ENCODE measurements around the gene THSD7A.

Gene THSD7A

DNA sequence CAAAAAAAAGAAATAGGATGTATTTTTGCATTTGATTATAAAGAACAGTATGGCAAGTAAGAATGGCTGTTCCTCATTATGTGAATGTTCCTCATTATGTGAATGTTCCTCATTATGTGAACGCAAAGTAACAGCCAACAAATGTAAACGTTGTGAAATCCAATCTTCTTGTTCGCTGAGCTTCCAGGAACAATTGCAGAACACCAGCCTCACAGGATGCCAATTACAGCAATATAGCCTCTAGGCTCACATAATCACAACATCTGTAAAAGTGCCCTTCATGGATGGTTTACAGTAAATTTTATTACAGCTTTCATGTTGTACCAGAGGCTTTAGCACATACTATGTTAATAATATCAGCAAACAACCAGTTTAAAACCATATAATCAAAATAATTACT lies 71.6 kb downstream of the THSD7A start:
- DNase-seq (ENCODE audit: low read depth, low spot score) = no peak
- TF ChIP-seq, protein P1, sequence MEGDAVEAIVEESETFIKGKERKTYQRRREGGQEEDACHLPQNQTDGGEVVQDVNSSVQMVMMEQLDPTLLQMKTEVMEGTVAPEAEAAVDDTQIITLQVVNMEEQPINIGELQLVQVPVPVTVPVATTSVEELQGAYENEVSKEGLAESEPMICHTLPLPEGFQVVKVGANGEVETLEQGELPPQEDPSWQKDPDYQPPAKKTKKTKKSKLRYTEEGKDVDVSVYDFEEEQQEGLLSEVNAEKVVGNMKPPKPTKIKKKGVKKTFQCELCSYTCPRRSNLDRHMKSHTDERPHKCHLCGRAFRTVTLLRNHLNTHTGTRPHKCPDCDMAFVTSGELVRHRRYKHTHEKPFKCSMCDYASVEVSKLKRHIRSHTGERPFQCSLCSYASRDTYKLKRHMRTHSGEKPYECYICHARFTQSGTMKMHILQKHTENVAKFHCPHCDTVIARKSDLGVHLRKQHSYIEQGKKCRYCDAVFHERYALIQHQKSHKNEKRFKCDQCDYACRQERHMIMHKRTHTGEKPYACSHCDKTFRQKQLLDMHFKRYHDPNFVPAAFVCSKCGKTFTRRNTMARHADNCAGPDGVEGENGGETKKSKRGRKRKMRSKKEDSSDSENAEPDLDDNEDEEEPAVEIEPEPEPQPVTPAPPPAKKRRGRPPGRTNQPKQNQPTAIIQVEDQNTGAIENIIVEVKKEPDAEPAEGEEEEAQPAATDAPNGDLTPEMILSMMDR (IDR thresholded peaks at IDR 0.05; ENCODE audit: insufficient read depth, low read length, missing control alignments) = no peak
- no peak overlapping the region for H3K4me3 ChIP-seq (ENCODE audit: low read depth, low read length)
- ChIA-PET CTCF (no interaction called here), POLR2A (no interaction called here)

DNA sequence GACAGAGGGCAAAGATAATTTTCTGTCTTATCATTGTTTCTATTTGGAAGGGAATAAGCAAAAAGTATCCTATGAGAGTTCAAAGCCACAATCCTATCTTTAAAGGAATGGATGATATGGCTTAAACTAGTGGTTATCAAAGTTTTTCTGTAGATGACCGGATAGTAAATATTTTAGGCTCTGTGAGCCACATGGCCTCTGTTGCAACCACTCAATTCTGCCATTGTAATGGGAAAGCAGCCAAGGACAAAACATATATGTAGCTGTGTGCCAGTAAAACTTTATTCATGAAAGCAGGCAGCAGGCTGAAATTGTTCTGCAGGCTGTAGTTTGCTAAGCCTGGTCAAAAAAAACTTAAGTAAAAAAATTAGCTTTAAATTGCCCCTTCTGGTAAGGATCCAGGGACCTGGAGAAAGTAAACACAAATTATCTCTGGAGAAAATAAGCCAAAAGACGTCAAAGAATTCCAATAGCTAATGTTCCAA lies 73.3 kb downstream of the THSD7A start:
- CTCF ChIA-PET = no interaction called here
- POLR2A ChIA-PET = no interaction called here
- TF ChIP-seq, protein P1 (IDR thresholded peaks at IDR 0.05; ENCODE audit: insufficient read depth, low read length, missing control alignments) = no peak
- no peak for DNase-seq (ENCODE audit: low read depth, low spot score)
- no peak overlapping the region for H3K4me3 ChIP-seq (ENCODE audit: low read depth, low read length)

DNA sequence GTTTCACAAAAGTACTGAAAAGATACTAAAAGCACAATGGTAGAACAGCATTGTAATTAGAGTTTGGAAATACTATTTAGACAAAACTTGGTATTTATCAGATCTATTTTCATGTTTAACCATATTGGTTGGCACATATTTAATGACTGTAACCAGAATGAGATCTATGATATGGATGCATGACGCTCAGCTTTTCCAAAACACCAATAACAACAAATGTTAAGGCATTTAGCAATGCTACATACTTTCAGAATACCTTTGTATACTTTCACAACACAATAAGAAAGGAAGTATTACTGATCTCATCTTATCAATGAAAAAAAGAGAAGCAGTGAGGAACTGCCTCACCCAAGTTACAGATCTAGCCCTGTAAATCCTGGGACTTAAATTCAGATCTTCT lies 74.8 kb downstream of the THSD7A start:
- TF ChIP-seq, protein P1 (IDR thresholded peaks at IDR 0.05; ENCODE audit: insufficient read depth, low read length, missing control alignments) = no peak
- POLR2A ChIA-PET = no interaction called here
- DNase-seq (ENCODE audit: low read depth, low spot score) = no peak
- CTCF ChIA-PET = no interaction called here
- H3K4me3 ChIP-seq (ENCODE audit: low read depth, low read length) = no peak overlapping the region

DNA sequence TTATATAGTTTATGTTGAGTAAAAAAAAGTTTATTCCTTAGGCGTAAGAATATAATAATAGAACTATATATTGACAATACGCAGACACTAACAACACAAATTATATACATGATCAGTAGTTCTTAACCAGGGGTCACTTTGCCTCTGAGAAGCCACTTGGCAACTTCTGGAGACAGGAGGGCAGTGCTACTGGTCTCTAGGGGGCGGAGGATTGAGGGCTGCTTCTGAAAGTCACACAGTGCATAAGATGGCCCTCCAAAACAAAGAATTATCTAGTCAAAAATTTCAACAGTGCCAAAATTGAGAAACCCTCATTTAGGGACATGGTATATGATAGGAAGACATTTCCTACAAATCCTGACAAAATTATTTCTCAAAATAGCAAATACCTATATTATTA lies 77.1 kb downstream of the THSD7A start:
- TF ChIP-seq, protein P1 (IDR thresholded peaks at IDR 0.05; ENCODE audit: insufficient read depth, low read length, missing control alignments) = no peak
- H3K4me3 ChIP-seq (ENCODE audit: low read depth, low read length) = no peak overlapping the region
- no peak for DNase-seq (ENCODE audit: low read depth, low spot score)
- POLR2A ChIA-PET = no interaction called here
- CTCF ChIA-PET = no interaction called here

DNA sequence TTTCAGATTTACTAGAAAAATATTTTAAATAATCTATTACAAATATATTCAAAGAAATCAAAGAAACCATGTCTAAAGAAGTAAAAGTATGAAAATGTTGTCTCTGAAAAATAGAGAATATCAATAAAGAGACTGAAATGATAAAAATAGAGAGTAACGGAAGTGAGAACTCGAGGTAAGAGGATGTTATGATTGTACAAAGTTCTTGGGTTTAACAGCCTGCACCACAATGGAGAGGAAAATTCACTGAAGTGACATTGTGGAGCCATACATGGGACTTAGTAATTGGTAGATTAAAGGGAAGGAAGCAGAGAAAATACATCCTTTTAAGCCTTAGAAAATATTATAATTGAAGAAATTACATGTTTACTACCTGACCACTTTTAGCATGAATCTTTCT lies 77.9 kb downstream of the THSD7A start:
- TF ChIP-seq, protein P1 (IDR thresholded peaks at IDR 0.05; ENCODE audit: insufficient read depth, low read length, missing control alignments) = no peak
- POLR2A ChIA-PET = no interaction called here
- H3K4me3 ChIP-seq (ENCODE audit: low read depth, low read length) = no peak overlapping the region
- CTCF ChIA-PET = no interaction called here
- no peak for DNase-seq (ENCODE audit: low read depth, low spot score)

DNA sequence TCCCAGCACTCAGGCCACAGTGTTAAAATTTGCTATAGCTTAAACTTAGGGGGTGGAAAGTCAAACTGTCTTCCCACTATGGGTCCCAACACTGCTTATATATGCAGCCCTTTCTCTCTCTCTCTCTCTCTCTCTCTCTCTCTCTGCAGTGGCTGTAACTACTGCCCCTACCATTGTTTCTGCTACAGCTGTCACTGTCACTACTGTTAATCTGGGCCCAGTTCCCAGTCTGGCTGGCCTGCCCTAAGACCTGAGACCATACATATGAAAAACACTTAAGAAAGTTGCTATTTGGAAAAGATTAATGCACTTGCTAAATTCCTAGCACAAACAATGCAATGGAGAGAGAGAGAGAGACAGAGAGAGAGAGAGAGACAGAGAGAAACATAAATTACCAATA lies 78.6 kb downstream of the THSD7A start:
- ChIA-PET CTCF (no interaction called here), POLR2A (no interaction called here)
- no peak for DNase-seq (ENCODE audit: low read depth, low spot score)
- H3K4me3 ChIP-seq (ENCODE audit: low read depth, low read length) = no peak overlapping the region
- TF ChIP-seq, protein P1 (IDR thresholded peaks at IDR 0.05; ENCODE audit: insufficient read depth, low read length, missing control alignments) = no peak
